ENCODE measurements around the gene TOX3.

GRCh38 chr16:52418201-52418600 is 128.7 kb downstream of the TOX3 start:
- TF ChIP-seq EZH2 (IDR thresholded peaks at IDR 0.05) (no peak), POLR2AphosphoS5 (IDR thresholded peaks at IDR 0.05; ENCODE audit: borderline replicate concordance, low read depth, low read length) (no peak), FOXP2 (optimal IDR thresholded peaks at IDR 0.05; ENCODE audit: control extremely low read depth, extremely low read length, insufficient read depth) (no peak)

Measured in SK-N-MC (cell line).